COLO668 (cell line): ENCODE data around the gene OR2L13.
"Not testable (repeated sequence)": the region's sequence is repeated elsewhere in the genome, so short reads cannot be mapped to it uniquely, and the experiment has no call there.

Experiments
- DNase-seq: peaks from one replicate; lab custom pipeline; 2025; ENCODE audit not compliant: unreplicated experiment; lab: John Stamatoyannopoulos, UW

OR2L13 gene

GRCh38 chr1:248094884-248095283 is at the start of gene OR2L13:
TSS of gene OR2L13 (plus strand) at chr1:248095184. CDS start at chr1:248099376, 4,192 bp downstream.
- DNase-seq, result no peak

GRCh38 chr1:248045209-248045608 is 49.8 kb upstream of the OR2L13 start:
- DNase-seq, result no peak

GRCh38 chr1:248046536-248046935 is 48.4 kb upstream of the OR2L13 start, which contains the start of gene OR2L3:
TSS of gene OR2L3 (plus strand) at chr1:248046836. CDS start at chr1:248060682, 13,846 bp downstream.
- no peak for DNase-seq

- no peak for DNase-seq
Measured at GRCh38 chr1:248047008-248047407, 48.0 kb upstream of the OR2L13 start.

GRCh38 chr1:248054671-248055070 is 40.3 kb upstream of the OR2L13 start:
- DNase-seq, result no peak

GRCh38 chr1:248055261-248055660 is 39.7 kb upstream of the OR2L13 start:
- no peak for DNase-seq

- DNase-seq, result no peak
Measured at GRCh38 chr1:248065071-248065470, 29.9 kb upstream of the OR2L13 start.

GRCh38 chr1:248065604-248066003 is 29.4 kb upstream of the OR2L13 start:
- DNase-seq, result no peak

- DNase-seq, result not testable (repeated sequence)
Measured at GRCh38 chr1:248083864-248084263, 11.1 kb upstream of the OR2L13 start.

GRCh38 chr1:248098529-248098928 is 3.5 kb downstream of the OR2L13 start:
- no peak for DNase-seq

- no peak for DNase-seq
Measured at GRCh38 chr1:248102847-248103246, 7.9 kb downstream of the OR2L13 start.

- no peak for DNase-seq
Measured at GRCh38 chr1:248111157-248111556, 16.2 kb downstream of the OR2L13 start.

- DNase-seq, result no peak
Measured at GRCh38 chr1:248114890-248115289, 19.9 kb downstream of the OR2L13 start.

GRCh38 chr1:248127653-248128052 is 32.7 kb downstream of the OR2L13 start:
- no peak for DNase-seq

- no peak for DNase-seq
Measured at GRCh38 chr1:248136811-248137210, 41.8 kb downstream of the OR2L13 start.

GRCh38 chr1:248140846-248141245 is 45.9 kb downstream of the OR2L13 start:
- DNase-seq, result no peak

- DNase-seq, result no peak
Measured at GRCh38 chr1:248143311-248143710, 48.3 kb downstream of the OR2L13 start.

GRCh38 chr1:248144513-248145198 is 49.7 kb downstream of the OR2L13 start, which contains the start of gene OR2M5:
TSS of gene OR2M5 (plus strand) at chr1:248145148. CDS start at chr1:248145148, 0 bp downstream.
- DNase-seq, result no peak
